ENCODE results near the gene PRPF40A. TPM values are rescaled to one million over a fixed set of nuclear protein-coding genes. Genes with fewer than 3 reads are reported as not detected.

Gene PRPF40A
- total and polyA plus RNA-seq, 10 of the 15 experiments (the other 5 are each of a cell fraction or from before 2014, with no cell fraction given), result 97.8 to 197 (median 144) TPM

DNA sequence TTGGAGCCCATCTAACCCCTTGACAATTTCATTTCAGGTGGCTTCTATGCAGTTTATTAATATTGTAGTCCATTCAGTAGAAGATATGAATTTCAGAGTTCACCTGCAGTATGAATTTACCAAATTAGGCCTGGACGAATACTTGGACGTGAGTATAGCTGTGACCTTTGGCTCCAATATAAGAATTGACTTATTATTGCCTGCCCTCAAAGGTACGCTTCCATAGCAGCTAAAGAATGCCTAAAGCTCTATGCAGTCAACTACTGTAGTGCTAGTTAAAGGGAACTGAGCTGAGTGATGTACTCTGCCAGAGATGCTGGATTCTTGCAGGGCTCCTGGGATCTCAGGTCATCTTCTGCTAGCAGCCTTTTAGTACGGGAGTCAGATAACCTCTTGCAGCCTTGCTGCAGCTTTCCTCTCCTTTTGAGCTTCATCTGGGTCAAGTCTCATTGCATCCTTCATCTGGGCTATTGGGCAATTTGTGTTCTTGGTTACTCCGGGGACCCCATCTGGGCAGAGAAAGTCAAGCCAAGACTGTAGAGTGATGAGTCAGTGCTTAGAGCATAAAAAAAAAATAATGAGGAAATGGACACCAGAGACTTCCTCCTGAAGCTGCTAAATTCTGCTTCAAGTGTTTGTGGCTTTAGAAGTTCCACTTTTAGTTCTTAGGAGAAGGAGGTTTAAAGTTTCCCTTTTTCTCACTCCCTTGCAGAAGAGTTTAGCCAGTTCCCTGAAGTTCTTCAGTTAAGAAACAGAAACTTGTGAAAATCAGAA lies 105.6 kb downstream of the PRPF40A start (continued):
- no peak for TF ChIP-seq NRF1 (conservative IDR thresholded peaks at IDR 0.05; ENCODE audit: low read depth, low read length)
- TF ChIP-seq FOXM1 (IDR thresholded peaks at IDR 0.05; ENCODE audit: low read depth, low read length), result peak; percentile 51; the same call in 1 of the 2 replicates
- no peak for TF ChIP-seq TCF12 (IDR thresholded peaks at IDR 0.05; ENCODE audit: low read depth, low read length)
- peak; percentile 54 for TF ChIP-seq JUNB (IDR thresholded peaks at IDR 0.05)
- peak; percentile 85 for TF ChIP-seq SPI1 (IDR thresholded peaks at IDR 0.05; ENCODE audit: borderline replicate concordance, insufficient read depth, low read depth, low read length)
- TF ChIP-seq, protein P1, sequence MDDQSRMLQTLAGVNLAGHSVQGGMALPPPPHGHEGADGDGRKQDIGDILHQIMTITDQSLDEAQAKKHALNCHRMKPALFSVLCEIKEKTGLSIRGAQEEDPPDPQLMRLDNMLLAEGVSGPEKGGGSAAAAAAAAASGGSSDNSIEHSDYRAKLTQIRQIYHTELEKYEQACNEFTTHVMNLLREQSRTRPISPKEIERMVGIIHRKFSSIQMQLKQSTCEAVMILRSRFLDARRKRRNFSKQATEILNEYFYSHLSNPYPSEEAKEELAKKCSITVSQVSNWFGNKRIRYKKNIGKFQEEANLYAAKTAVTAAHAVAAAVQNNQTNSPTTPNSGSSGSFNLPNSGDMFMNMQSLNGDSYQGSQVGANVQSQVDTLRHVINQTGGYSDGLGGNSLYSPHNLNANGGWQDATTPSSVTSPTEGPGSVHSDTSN (IDR thresholded peaks at IDR 0.05; ENCODE audit: insufficient replicate concordance, low read depth, low read length), result no peak

DNA sequence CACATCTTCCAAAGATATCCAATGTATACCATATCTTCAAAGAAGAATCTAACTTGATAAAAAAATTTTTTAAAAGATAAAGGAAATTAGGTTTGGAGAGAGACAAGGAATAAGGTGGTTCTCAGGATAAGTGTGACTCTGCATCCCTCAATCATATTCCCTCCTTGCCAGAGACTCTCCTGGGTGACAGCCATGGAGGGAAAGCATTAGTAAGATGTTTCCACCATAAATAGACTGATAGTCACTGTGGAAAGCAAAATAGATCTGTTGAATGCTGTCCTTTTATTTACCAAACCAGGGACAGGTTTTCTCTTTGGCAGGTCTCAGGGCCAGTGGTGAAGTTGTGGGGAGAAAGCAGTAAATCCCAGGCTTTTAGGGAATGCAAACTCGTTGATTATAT lies 107.6 kb downstream of the PRPF40A start:
- H3K4me1 ChIP-seq (ENCODE audit: control insufficient read depth, insufficient read depth, low read length), result peaks cover 20% of the 10 kb centered on the region
- H3K79me2 ChIP-seq (ENCODE audit: control insufficient read depth, insufficient read depth, low read length), result no peaks in the 10 kb centered on the region
- no peak overlapping the region for H3K9ac ChIP-seq (ENCODE audit: control insufficient read depth, insufficient read depth, low read length)
- FAIRE-seq (no peak), ATAC-seq (no peak), DNase-seq (ENCODE audit: low read depth, low spot score) (no peak)
- BruUV-seq (replicated peaks), result no TSS peak
- H3K9me3 ChIP-seq (replicated peaks; ENCODE audit: control insufficient read depth, insufficient read depth, low read length), result no peaks in the 10 kb centered on the region
- ChIA-PET CTCF (no interaction called here), POLR2A (no interaction called here), RAD21 (ENCODE audit: unreplicated experiment) (no interaction called here), SMC1A (ENCODE audit: uncharacterized antibody, unreplicated experiment) (no interaction called here)
- WGBS (ENCODE audit: insufficient coverage, insufficient replicate concordance, low lambda C conversion rate, missing lambda C conversion rate), result 14% methylated on average over 1 of the region's 1 CpG
- H3K4me3 ChIP-seq, result no peak overlapping the region
- no peaks in the 10 kb centered on the region for H3K27me3 ChIP-seq (replicated peaks in 1 of 2; ENCODE audit: control insufficient read depth in 2 of 2, insufficient read depth in 2 of 2, low read length in 1 of 2)
- H3K27ac ChIP-seq (ENCODE audit: control insufficient read depth, insufficient read depth), result no peak overlapping the region
- no peaks in the 10 kb centered on the region for H4K20me1 ChIP-seq (ENCODE audit: control insufficient read depth, insufficient read depth)
- in situ Hi-C loops (cut with MboI) (no loop called here), intact Hi-C loops (cut with micrococcal nuclease; ENCODE audit: unreplicated experiment) (loop anchor here (5.0 kb wide), 2 partner anchors 102 to 272 kb away; partner anchors contain the start of gene FMNL2)
- no peak overlapping the region for H2AFZ ChIP-seq (ENCODE audit: control insufficient read depth, low read depth, low read length)
- H3K4me2 ChIP-seq (ENCODE audit: control insufficient read depth, insufficient read depth), result no peak overlapping the region
- no peaks in the 10 kb centered on the region for H3K36me3 ChIP-seq (ENCODE audit: control insufficient read depth in 2 of 2, insufficient read depth in 2 of 2, low read length in 1 of 2)
- TF ChIP-seq SUPT20H (IDR thresholded peaks at IDR 0.05; ENCODE audit: borderline replicate concordance, control insufficient read depth, low read depth, low read length) (no peak), ESRRA (IDR thresholded peaks at IDR 0.05; ENCODE audit: low read length) (no peak), HDAC6 (IDR thresholded peaks at IDR 0.05; ENCODE audit: unreplicated experiment) (no peak), POLR2AphosphoS5 (IDR thresholded peaks at IDR 0.05; ENCODE audit: low read length) (no peak), SIX5 (IDR thresholded peaks at IDR 0.05; ENCODE audit: low read depth, low read length, severe bottlenecking) (no peak)
- TF ChIP-seq, protein P1 (IDR thresholded peaks at IDR 0.05; ENCODE audit: insufficient replicate concordance, low read depth, low read length), result no peak
- TF ChIP-seq, protein P2, sequence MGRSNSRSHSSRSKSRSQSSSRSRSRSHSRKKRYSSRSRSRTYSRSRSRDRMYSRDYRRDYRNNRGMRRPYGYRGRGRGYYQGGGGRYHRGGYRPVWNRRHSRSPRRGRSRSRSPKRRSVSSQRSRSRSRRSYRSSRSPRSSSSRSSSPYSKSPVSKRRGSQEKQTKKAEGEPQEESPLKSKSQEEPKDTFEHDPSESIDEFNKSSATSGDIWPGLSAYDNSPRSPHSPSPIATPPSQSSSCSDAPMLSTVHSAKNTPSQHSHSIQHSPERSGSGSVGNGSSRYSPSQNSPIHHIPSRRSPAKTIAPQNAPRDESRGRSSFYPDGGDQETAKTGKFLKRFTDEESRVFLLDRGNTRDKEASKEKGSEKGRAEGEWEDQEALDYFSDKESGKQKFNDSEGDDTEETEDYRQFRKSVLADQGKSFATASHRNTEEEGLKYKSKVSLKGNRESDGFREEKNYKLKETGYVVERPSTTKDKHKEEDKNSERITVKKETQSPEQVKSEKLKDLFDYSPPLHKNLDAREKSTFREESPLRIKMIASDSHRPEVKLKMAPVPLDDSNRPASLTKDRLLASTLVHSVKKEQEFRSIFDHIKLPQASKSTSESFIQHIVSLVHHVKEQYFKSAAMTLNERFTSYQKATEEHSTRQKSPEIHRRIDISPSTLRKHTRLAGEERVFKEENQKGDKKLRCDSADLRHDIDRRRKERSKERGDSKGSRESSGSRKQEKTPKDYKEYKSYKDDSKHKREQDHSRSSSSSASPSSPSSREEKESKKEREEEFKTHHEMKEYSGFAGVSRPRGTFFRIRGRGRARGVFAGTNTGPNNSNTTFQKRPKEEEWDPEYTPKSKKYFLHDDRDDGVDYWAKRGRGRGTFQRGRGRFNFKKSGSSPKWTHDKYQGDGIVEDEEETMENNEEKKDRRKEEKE (IDR thresholded peaks at IDR 0.05), result no peak
- TF ChIP-seq, protein P3, sequence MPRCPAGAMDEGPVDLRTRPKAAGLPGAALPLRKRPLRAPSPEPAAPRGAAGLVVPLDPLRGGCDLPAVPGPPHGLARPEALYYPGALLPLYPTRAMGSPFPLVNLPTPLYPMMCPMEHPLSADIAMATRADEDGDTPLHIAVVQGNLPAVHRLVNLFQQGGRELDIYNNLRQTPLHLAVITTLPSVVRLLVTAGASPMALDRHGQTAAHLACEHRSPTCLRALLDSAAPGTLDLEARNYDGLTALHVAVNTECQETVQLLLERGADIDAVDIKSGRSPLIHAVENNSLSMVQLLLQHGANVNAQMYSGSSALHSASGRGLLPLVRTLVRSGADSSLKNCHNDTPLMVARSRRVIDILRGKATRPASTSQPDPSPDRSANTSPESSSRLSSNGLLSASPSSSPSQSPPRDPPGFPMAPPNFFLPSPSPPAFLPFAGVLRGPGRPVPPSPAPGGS (IDR thresholded peaks at IDR 0.05; ENCODE audit: borderline replicate concordance, insufficient read depth, low read depth, low read length, poor library complexity, severe bottlenecking), result no peak

Data from GM12878 (cell line).